PC-9 (cell line): ENCODE results near the gene MTMR10.

Experiments
- CTCF ChIP-seq: fragments of 200-600 bp; sonication (generic); conservative IDR thresholded peaks from 2 replicates; pipeline ENCODE4 v1.6.1; 2017; ENCODE audit warnings: mixed run types, antibody characterized with exemption, mild to moderate bottlenecking, moderate library complexity
- EZH2 ChIP-seq: fragments of 200-600 bp; sonication (generic); IDR thresholded peaks from 2 replicates; pipeline ENCODE4 v1.8.0; 2017; ENCODE audit warnings: antibody characterized with exemption, low read depth

GRCh38 chr15:31010036-31010435 is 18.6 kb upstream of the MTMR10 start:
- no peak for TF ChIP-seq CTCF
- no peak for TF ChIP-seq EZH2
